Neural cell (in vitro differentiated cells): Measurements from ENCODE around the gene CWC27. TPM values are rescaled to one million over a fixed set of nuclear protein-coding genes. Genes with fewer than 3 reads are reported as not detected.

Source experiments
- H2AFZ ChIP-seq: fragments of 200-600, 300-800 bp; sonication (generic), shearing (Covaris generic); 2 replicates; pipeline ENCODE4 v1.6.0; 2014; ENCODE audit warnings: low read depth, mild to moderate bottlenecking, antibody characterized with exemption, low read length, moderate library complexity
- H3F3A ChIP-seq: fragments of 200-600 bp; shearing (Covaris generic); 2 replicates; pipeline ENCODE4 v1.6.1; 2016; ENCODE audit warnings: mild to moderate bottlenecking, moderate library complexity, mixed read lengths, antibody characterized with exemption, low read length; ENCODE audit not compliant: insufficient read depth, poor library complexity, severe bottlenecking
- H3K27ac ChIP-seq: fragments of 200-600, 300-800 bp; sonication (generic), shearing (Covaris generic); 2 replicates; pipeline ENCODE4 v1.5.1; 2014; ENCODE audit warnings: mild to moderate bottlenecking, low read length, moderate library complexity
- H3K27me3 ChIP-seq: fragments of 300-800, 200-600 bp; sonication (generic), shearing (Covaris generic); 2 replicates; pipeline ENCODE4 v1.6.0; 2014; ENCODE audit warnings: mild to moderate bottlenecking, low read depth, low read length, moderate library complexity; ENCODE audit not compliant: insufficient read depth
- H3K36me3 ChIP-seq: fragments of 300-800, 200-600 bp; sonication (generic), shearing (Covaris generic); 2 replicates; pipeline ENCODE4 v1.5.1; 2014; ENCODE audit warnings: mild to moderate bottlenecking, antibody characterized with exemption, low read length, moderate library complexity; ENCODE audit not compliant: insufficient read depth
- H3K4me2 ChIP-seq: fragments of 300-800, 200-600 bp; sonication (generic), shearing (Covaris generic); 2 replicates; pipeline ENCODE4 v1.6.0; 2014; ENCODE audit warnings: mild to moderate bottlenecking, low read length
- H3K4me3 ChIP-seq: fragments of 300-800, 200-600 bp; sonication (generic), shearing (Covaris generic); 2 replicates; pipeline ENCODE4 v1.5.1; 2014; ENCODE audit warnings: mild to moderate bottlenecking, low read length, moderate library complexity
- H3K79me2 ChIP-seq: fragments of 200-600 bp; shearing (Covaris generic); replicated peaks from 2 replicates; pipeline ENCODE4 v1.6.0; 2014; ENCODE audit warnings: mild to moderate bottlenecking, low read length, moderate library complexity; ENCODE audit not compliant: insufficient read depth
- H3K9ac ChIP-seq: fragments of 300-800, 200-600 bp; sonication (generic), shearing (Covaris generic); 2 replicates; pipeline ENCODE4 v1.6.1; 2016; ENCODE audit warnings: mild to moderate bottlenecking, low read length, mixed read lengths
- H3K9me2 ChIP-seq: fragments of 200-600 bp; shearing (Covaris generic); 2 replicates; pipeline ENCODE4 v1.6.1; 2016; ENCODE audit warnings: mild to moderate bottlenecking, low read length, mixed read lengths; ENCODE audit not compliant: insufficient read depth
- H3K9me3 ChIP-seq: fragments of 200-600, 300-800 bp; sonication (generic), shearing (Covaris generic); 2 replicates; pipeline ENCODE4 v1.6.1; 2016; ENCODE audit warnings: mild to moderate bottlenecking, mixed run types, low read length, moderate library complexity, mixed read lengths
- H4K20me1 ChIP-seq: fragments of 200-600 bp; shearing (Covaris generic); 2 replicates; pipeline ENCODE4 v1.6.1; 2016; ENCODE audit warnings: mild to moderate bottlenecking, mixed run types; ENCODE audit not compliant: insufficient read depth
- CTCF ChIP-seq: fragments of 450-650 bp; IDR thresholded peaks from 2 replicates; pipeline ENCODE4 v1.5.1; 2014; ENCODE audit warnings: antibody characterized with exemption, mild to moderate bottlenecking, moderate library complexity; ENCODE audit not compliant: poor library complexity, severe bottlenecking
- EP300 ChIP-seq: fragments of 450-650 bp; conservative IDR thresholded peaks from 2 replicates; pipeline ENCODE4 v1.6.1; 2014; ENCODE audit warnings: antibody characterized with exemption, mild to moderate bottlenecking, moderate library complexity; ENCODE audit not compliant: poor library complexity, severe bottlenecking
- EZH2 ChIP-seq: fragments of 200-600, 300-800 bp; shearing (Covaris generic), sonication (generic); IDR thresholded peaks from 2 replicates; pipeline ENCODE4 v1.6.1; 2014; ENCODE audit warnings: antibody characterized with exemption, low read length, borderline replicate concordance, mild to moderate bottlenecking; ENCODE audit not compliant: insufficient read depth, poor library complexity, severe bottlenecking
- MXI1 ChIP-seq: fragments of 450-650 bp; conservative IDR thresholded peaks from 2 replicates; pipeline ENCODE4 v1.6.1; 2014; ENCODE audit warnings: antibody characterized with exemption, mild to moderate bottlenecking; ENCODE audit not compliant: poor library complexity, severe bottlenecking
- POLR2AphosphoS5 ChIP-seq: IDR thresholded peaks from 2 replicates; pipeline ENCODE4 v1.6.1; 2012
- RAD21 ChIP-seq: fragments of 450-650 bp; conservative IDR thresholded peaks from 2 replicates; pipeline ENCODE4 v1.6.1; 2014; ENCODE audit warnings: antibody characterized with exemption, mild to moderate bottlenecking, moderate library complexity
- SMC3 ChIP-seq: fragments of 450-650 bp; conservative IDR thresholded peaks from 2 replicates; pipeline ENCODE4 v1.6.1; 2014; ENCODE audit warnings: antibody characterized with exemption, mild to moderate bottlenecking, moderate library complexity; ENCODE audit not compliant: poor library complexity
- TAF1 ChIP-seq: IDR thresholded peaks from 2 replicates; pipeline ENCODE4 v1.6.1; 2012; ENCODE audit warnings: low read depth
- polyA plus RNA-seq: library from polyadenylated mRNA; depleted of rRNA; stranded (reverse); fragments of >200 nt; gene quantifications from 2 replicates; pipeline ENCODE4 v1.2.3, GENCODE V29; 2014
- TF ChIP-seq, protein P1 (sequence below): IDR thresholded peaks from 2 replicates; pipeline ENCODE4 v1.6.1; 2012; ENCODE audit warnings: borderline replicate concordance

The CWC27 gene
- polyA plus RNA-seq, 1 donor from 2014 or later = 26.2 TPM

- Histone ChIP-seq H3K27ac (no peak overlapping the region), H3K36me3 (no peaks in the 10 kb centered on the region), H2AFZ (no peak overlapping the region), H3K4me2 (no peak overlapping the region), H3K9me3 (no peaks in the 10 kb centered on the region), H3K4me3 (no peak overlapping the region), H3F3A (no peaks in the 10 kb centered on the region), H3K27me3 (no peaks in the 10 kb centered on the region), H3K9me2 (no peaks in the 10 kb centered on the region), H4K20me1 (no peaks in the 10 kb centered on the region), H3K79me2 (no peaks in the 10 kb centered on the region), H3K9ac (no peak overlapping the region)
- TF ChIP-seq MXI1 (no peak), EP300 (no peak), RAD21 (no peak), TAF1 (no peak), SMC3 (no peak), POLR2AphosphoS5 (no peak), EZH2 (no peak), CTCF (no peak)
- TF ChIP-seq, protein P1, sequence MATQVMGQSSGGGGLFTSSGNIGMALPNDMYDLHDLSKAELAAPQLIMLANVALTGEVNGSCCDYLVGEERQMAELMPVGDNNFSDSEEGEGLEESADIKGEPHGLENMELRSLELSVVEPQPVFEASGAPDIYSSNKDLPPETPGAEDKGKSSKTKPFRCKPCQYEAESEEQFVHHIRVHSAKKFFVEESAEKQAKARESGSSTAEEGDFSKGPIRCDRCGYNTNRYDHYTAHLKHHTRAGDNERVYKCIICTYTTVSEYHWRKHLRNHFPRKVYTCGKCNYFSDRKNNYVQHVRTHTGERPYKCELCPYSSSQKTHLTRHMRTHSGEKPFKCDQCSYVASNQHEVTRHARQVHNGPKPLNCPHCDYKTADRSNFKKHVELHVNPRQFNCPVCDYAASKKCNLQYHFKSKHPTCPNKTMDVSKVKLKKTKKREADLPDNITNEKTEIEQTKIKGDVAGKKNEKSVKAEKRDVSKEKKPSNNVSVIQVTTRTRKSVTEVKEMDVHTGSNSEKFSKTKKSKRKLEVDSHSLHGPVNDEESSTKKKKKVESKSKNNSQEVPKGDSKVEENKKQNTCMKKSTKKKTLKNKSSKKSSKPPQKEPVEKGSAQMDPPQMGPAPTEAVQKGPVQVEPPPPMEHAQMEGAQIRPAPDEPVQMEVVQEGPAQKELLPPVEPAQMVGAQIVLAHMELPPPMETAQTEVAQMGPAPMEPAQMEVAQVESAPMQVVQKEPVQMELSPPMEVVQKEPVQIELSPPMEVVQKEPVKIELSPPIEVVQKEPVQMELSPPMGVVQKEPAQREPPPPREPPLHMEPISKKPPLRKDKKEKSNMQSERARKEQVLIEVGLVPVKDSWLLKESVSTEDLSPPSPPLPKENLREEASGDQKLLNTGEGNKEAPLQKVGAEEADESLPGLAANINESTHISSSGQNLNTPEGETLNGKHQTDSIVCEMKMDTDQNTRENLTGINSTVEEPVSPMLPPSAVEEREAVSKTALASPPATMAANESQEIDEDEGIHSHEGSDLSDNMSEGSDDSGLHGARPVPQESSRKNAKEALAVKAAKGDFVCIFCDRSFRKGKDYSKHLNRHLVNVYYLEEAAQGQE = no peak
Measured at GRCh38 chr5:64796301-64796700, 27.6 kb downstream of the CWC27 start.

- no peak overlapping the region for H2AFZ ChIP-seq
- no peak overlapping the region for H3K4me2 ChIP-seq
- no peaks in the 10 kb centered on the region for H3K9me3 ChIP-seq
- H3K9ac ChIP-seq = no peak overlapping the region
- no peaks in the 10 kb centered on the region for H3K27me3 ChIP-seq
- H3K36me3 ChIP-seq = no peaks in the 10 kb centered on the region
- H3K4me3 ChIP-seq = no peak overlapping the region
- no peaks in the 10 kb centered on the region for H3K79me2 ChIP-seq
- no peak for TF ChIP-seq RAD21
- TF ChIP-seq SMC3 = no peak
- TF ChIP-seq EP300 = no peak
- no peak for TF ChIP-seq POLR2AphosphoS5
- no peak for TF ChIP-seq EZH2
- no peak for TF ChIP-seq CTCF
- TF ChIP-seq MXI1 = no peak
- TF ChIP-seq, protein P1 = no peak
- no peak for TF ChIP-seq TAF1
- H3K9me2 ChIP-seq = no peaks in the 10 kb centered on the region
- H3F3A ChIP-seq = no peaks in the 10 kb centered on the region
- H3K27ac ChIP-seq = no peak overlapping the region
- H4K20me1 ChIP-seq = no peaks in the 10 kb centered on the region
Measured at GRCh38 chr5:64800926-64801325, 32.2 kb downstream of the CWC27 start.
